Suprapubic skin (tissue), 4 donors: ENCODE results near the gene ICA1. TPM values are rescaled to one million over a fixed set of nuclear protein-coding genes. Genes with fewer than 3 reads are reported as not detected.

Experiments used
- DNase-seq, 2 donors: peaks; one replicate each; pipeline ENCODE4 v3.0.0-alpha.2; 2019; ENCODE audit warnings: low spot score in 2 of 2
- H3K27ac ChIP-seq: fragments of 200-600 bp; sonication (generic); one replicate; pipeline ENCODE4 v1.5.1; 2019
- H3K27me3 ChIP-seq: fragments of 200-600 bp; sonication (generic); one replicate; pipeline ENCODE4 v1.5.1; 2019
- H3K36me3 ChIP-seq: fragments of 200-600 bp; sonication (generic); one replicate; pipeline ENCODE4 v1.5.1; 2019
- H3K4me1 ChIP-seq: fragments of 200-600 bp; sonication (generic); one replicate; pipeline ENCODE4 v1.5.1; 2019
- H3K4me3 ChIP-seq: fragments of 200-600 bp; sonication (generic); one replicate; pipeline ENCODE4 v1.5.1; 2019; ENCODE audit warnings: mild to moderate bottlenecking
- H3K9me3 ChIP-seq: fragments of 200-600 bp; sonication (generic); one replicate; pipeline ENCODE4 v1.5.1; 2019
- EP300 ChIP-seq: sonication (generic); formaldehyde crosslinking; IDR thresholded peaks from one replicate; pipeline ENCODE4 v1.6.1; 2017; ENCODE audit warnings: antibody characterized with exemption
- POLR2A ChIP-seq, 2 donors: fragments of 450-650 bp; IDR thresholded peaks; one replicate each; pipeline ENCODE4 v1.6.1; 2017; ENCODE audit warnings: antibody characterized with exemption in 2 of 2, mild to moderate bottlenecking in 2 of 2, moderate library complexity in 2 of 2
- POLR2AphosphoS5 ChIP-seq, 3 donors: sonication (generic); formaldehyde crosslinking; IDR thresholded peaks; one replicate each; pipeline ENCODE4 v1.6.1; 2017; ENCODE audit warnings: antibody characterized with exemption in 3 of 3
- WGBS: methylation state at CpG from one replicate; pipeline ENCODE4 v1.1.5; 2018; 5-methylcytosine and 5-hydroxymethylcytosine counted together
- total RNA-seq, 4 donors: library from RNA; depleted of rRNA; stranded (reverse); fragments of >200 nt; gene quantifications; one replicate each; pipeline ENCODE4 v1.1.0, GENCODE V29; 2016
- TF ChIP-seq, protein P1 (sequence below), 2 donors: fragments of 200-600 bp in 1 of 2; fragments of 450-650 bp in 1 of 2; sonication (generic) in 1 of 2; IDR thresholded peaks; one replicate each; pipeline ENCODE4 v1.5.1; 2016 to 2019; ENCODE audit warnings: antibody characterized with exemption in 2 of 2, mild to moderate bottlenecking in 1 of 2, moderate library complexity in 1 of 2

The ICA1 gene
- total RNA-seq, 4 donors from 2014 or later, result 22.3 to 140 (median 38.8) TPM

DNA sequence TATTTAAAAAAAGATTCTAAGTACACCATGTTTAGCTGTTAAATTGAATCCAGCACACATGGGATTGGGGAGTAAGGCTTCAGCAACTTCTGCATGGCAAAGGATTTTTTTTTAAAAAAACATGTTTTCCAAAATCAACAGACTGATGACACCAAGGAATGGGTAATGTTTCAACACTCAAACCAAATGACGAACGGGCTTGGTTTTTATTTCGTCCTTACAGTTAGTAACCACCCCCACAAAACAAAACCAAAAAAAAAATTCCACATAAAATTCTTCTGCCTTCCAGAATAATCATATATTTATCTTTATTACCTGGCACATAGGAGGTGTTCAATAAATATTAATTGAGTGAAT is 45.7 kb downstream of the ICA1 start:
- H3K4me1 ChIP-seq, result peaks cover 3% of the 10 kb centered on the region
- no peaks in the 10 kb centered on the region for H3K36me3 ChIP-seq
- no peaks in the 10 kb centered on the region for H3K27me3 ChIP-seq
- WGBS, result 78% methylated on average over 3 of the region's 3 CpGs
- no peaks in the 10 kb centered on the region for H3K9me3 ChIP-seq
- TF ChIP-seq POLR2A (IDR thresholded peaks at IDR 0.05) (no peak), POLR2AphosphoS5 (IDR thresholded peaks at IDR 0.05) (no peak), EP300 (no peak)
- TF ChIP-seq, protein P1, sequence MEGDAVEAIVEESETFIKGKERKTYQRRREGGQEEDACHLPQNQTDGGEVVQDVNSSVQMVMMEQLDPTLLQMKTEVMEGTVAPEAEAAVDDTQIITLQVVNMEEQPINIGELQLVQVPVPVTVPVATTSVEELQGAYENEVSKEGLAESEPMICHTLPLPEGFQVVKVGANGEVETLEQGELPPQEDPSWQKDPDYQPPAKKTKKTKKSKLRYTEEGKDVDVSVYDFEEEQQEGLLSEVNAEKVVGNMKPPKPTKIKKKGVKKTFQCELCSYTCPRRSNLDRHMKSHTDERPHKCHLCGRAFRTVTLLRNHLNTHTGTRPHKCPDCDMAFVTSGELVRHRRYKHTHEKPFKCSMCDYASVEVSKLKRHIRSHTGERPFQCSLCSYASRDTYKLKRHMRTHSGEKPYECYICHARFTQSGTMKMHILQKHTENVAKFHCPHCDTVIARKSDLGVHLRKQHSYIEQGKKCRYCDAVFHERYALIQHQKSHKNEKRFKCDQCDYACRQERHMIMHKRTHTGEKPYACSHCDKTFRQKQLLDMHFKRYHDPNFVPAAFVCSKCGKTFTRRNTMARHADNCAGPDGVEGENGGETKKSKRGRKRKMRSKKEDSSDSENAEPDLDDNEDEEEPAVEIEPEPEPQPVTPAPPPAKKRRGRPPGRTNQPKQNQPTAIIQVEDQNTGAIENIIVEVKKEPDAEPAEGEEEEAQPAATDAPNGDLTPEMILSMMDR (IDR thresholded peaks at IDR 0.05), result no peak
- no peak for DNase-seq
- H3K27ac ChIP-seq, result no peak overlapping the region
- H3K4me3 ChIP-seq, result no peak overlapping the region

DNA sequence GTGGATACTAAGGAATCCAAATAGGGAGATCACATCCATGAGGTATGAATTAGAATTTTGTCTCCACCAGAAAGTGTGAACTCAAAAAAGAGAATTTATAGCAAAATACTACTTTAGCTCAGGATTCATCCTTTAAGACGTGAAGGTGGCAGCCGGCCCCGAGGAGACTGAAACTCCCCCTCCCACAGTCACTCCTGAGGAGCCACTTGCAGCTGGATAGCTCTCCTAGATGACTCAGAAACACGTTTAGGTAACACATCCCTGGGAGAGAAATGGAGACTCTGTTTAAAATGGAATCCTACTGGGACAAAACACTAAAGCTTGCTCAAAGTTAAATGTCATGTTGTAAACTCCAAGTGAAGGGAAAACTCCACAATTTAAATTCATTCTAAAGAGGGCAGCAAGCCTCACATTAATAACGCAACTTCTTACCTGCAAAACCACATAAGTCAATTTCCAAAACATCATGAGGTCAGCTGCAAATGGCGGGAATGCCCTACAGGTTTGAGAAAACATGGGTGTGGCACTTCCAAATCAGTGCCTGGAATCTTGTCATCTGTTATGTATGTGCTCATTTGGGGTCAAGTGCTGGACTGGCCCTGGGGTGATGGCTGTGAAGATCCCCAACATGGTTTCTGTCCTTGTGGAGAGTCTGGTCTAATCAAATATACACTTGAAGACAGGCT is 46.2 kb downstream of the ICA1 start:
- no peaks in the 10 kb centered on the region for H3K27me3 ChIP-seq
- DNase-seq, result no peak
- H3K4me3 ChIP-seq, result no peak overlapping the region
- H3K27ac ChIP-seq, result no peak overlapping the region
- 86% methylated on average over 6 of the region's 6 CpGs for WGBS
- H3K4me1 ChIP-seq, result peaks cover 3% of the 10 kb centered on the region
- TF ChIP-seq EP300 (no peak), POLR2A (IDR thresholded peaks at IDR 0.05) (no peak), POLR2AphosphoS5 (IDR thresholded peaks at IDR 0.05) (no peak)
- TF ChIP-seq, protein P1 (IDR thresholded peaks at IDR 0.05), result no peak
- H3K9me3 ChIP-seq, result no peaks in the 10 kb centered on the region
- no peaks in the 10 kb centered on the region for H3K36me3 ChIP-seq

DNA sequence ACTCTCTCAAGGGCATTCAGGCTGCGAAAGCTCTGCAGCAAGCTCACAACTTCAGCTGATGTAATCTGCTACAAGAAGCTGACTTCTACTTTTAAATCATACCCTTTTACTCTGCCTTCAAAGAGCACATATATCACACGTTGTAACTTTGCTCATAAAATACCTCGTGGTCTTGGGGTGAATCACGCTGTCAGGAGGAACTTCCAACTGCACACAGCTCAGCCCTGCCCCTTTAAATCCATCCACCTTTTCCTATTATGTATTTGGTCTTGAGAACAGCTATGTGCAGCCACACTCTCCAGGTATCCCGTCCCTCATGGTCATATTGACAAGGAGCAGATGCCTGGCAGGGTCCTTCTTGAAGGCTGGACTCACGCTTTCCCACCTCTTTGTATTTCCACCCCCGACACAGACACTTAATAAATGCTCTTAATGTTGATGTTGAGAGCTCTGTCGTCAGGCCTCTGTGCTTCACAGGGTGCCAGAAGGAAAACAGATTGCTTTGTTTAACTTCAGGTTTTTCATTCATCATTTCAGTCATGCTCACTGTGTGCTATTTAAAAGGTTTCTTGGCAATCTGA is 47.6 kb downstream of the ICA1 start:
- H3K27ac ChIP-seq, result no peak overlapping the region
- no peak for DNase-seq
- H3K27me3 ChIP-seq, result no peaks in the 10 kb centered on the region
- no peak for TF ChIP-seq POLR2AphosphoS5 (IDR thresholded peaks at IDR 0.05)
- TF ChIP-seq POLR2A (IDR thresholded peaks at IDR 0.05), result no peak
- no peak for TF ChIP-seq EP300
- TF ChIP-seq, protein P1 (IDR thresholded peaks at IDR 0.05), result no peak
- WGBS, result 57% methylated on average over 8 of the region's 8 CpGs
- H3K36me3 ChIP-seq, result no peaks in the 10 kb centered on the region
- H3K9me3 ChIP-seq, result no peaks in the 10 kb centered on the region
- H3K4me1 ChIP-seq, result peaks cover 3% of the 10 kb centered on the region
- no peak overlapping the region for H3K4me3 ChIP-seq

DNA sequence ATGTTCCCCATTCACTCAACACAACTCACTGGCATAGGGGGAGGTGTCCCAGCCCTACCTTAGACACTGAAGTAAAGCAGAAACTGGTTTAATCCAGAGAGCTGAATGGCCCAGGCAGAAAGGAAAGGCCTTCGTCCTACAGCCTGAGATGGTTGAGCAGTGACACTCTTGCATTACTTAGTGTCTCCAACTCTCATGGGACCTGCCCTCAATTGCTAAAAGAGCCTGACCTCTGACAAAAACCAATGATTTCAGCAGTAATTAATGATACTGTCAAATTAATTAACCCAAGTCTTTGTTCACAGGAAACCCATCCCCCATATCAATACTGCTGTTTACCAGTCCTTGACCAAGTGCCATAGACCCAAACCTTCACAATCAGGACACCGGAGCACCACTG is 48.6 kb downstream of the ICA1 start:
- no peak for DNase-seq
- Histone ChIP-seq H3K4me1 (peaks cover 3% of the 10 kb centered on the region), H3K36me3 (no peaks in the 10 kb centered on the region), H3K4me3 (no peak overlapping the region), H3K27me3 (no peaks in the 10 kb centered on the region), H3K9me3 (no peaks in the 10 kb centered on the region), H3K27ac (no peak overlapping the region)
- 96% methylated on average over 2 of the region's 2 CpGs for WGBS
- TF ChIP-seq, protein P1 (IDR thresholded peaks at IDR 0.05), result no peak
- no peak for TF ChIP-seq EP300
- no peak for TF ChIP-seq POLR2A (IDR thresholded peaks at IDR 0.05)
- no peak for TF ChIP-seq POLR2AphosphoS5 (IDR thresholded peaks at IDR 0.05)

DNA sequence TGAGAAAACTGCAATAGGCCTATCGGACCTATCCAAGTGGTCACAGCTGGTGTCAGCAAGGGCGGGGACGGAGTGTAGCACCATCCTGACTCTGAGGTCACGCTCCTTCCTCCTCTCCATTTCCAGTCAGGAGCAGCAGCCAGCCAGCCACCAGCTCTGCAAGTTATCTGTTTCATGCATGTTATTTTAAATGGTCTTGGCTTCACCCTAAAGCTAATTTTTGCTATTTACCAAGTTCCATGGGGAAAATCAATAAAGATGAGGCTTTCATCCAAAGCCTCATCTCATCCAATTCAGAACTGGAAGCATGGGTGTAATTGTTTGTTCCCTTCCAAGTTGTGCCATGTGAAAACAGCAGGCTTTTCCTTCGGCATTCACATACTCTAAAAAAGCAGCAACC is 49.3 kb downstream of the ICA1 start:
- no peaks in the 10 kb centered on the region for H3K27me3 ChIP-seq
- H3K36me3 ChIP-seq, result no peaks in the 10 kb centered on the region
- DNase-seq, result no peak
- peaks cover 3% of the 10 kb centered on the region for H3K4me1 ChIP-seq
- H3K4me3 ChIP-seq, result no peak overlapping the region
- TF ChIP-seq EP300, result no peak
- TF ChIP-seq POLR2AphosphoS5 (IDR thresholded peaks at IDR 0.05), result no peak
- TF ChIP-seq, protein P1 (IDR thresholded peaks at IDR 0.05), result no peak
- no peak for TF ChIP-seq POLR2A (IDR thresholded peaks at IDR 0.05)
- WGBS, result 68% methylated on average over 5 of the region's 5 CpGs
- no peaks in the 10 kb centered on the region for H3K9me3 ChIP-seq
- H3K27ac ChIP-seq, result no peak overlapping the region
